GM23248 (cell line): ENCODE data around the gene RNPS1. TPM values are rescaled to one million over a fixed set of nuclear protein-coding genes. Genes with fewer than 3 reads are reported as not detected.

ENCODE experiments used
- DNase-seq: peaks from one replicate; pipeline ENCODE4 v3.0.0-alpha.2; 2015
- H2AFZ ChIP-seq: fragments of 200-600 bp; sonication (generic); 2 replicates; pipeline ENCODE4 v1.6.1; 2016; ENCODE audit warnings: antibody characterized with exemption
- H3F3A ChIP-seq: fragments of 200-600 bp; sonication (generic); 2 replicates; pipeline ENCODE4 v1.6.1; 2016; ENCODE audit warnings: mild to moderate bottlenecking, antibody characterized with exemption, mixed run types; ENCODE audit not compliant: insufficient read depth
- H3K27ac ChIP-seq: fragments of 200-600 bp; sonication (generic); 2 replicates; pipeline ENCODE4 v1.5.1; 2016; ENCODE audit warnings: mild to moderate bottlenecking
- H3K27me3 ChIP-seq: fragments of 200-600 bp; sonication (generic); replicated peaks from 2 replicates; pipeline ENCODE4 v1.6.1; 2016; ENCODE audit warnings: mild to moderate bottlenecking; ENCODE audit not compliant: insufficient read depth
- H3K36me3 ChIP-seq: fragments of 200-600 bp; sonication (generic); 2 replicates; pipeline ENCODE4 v1.6.1; 2016; ENCODE audit warnings: low read depth, mild to moderate bottlenecking
- H3K4me1 ChIP-seq: fragments of 200-600 bp; sonication (generic); 2 replicates; pipeline ENCODE4 v1.6.1; 2016; ENCODE audit warnings: mild to moderate bottlenecking; ENCODE audit not compliant: insufficient read depth
- H3K4me2 ChIP-seq: fragments of 200-600 bp; sonication (generic); one replicate; pipeline ENCODE4 v1.6.1; 2016; ENCODE audit warnings: mild to moderate bottlenecking; ENCODE audit not compliant: unreplicated experiment
- H3K4me3 ChIP-seq: fragments of 200-600 bp; sonication (generic); 2 replicates; pipeline ENCODE4 v1.5.1; 2016; ENCODE audit warnings: mild to moderate bottlenecking
- H3K79me2 ChIP-seq: fragments of 200-600 bp; sonication (generic); 2 replicates; pipeline ENCODE4 v1.6.1; 2016; ENCODE audit warnings: mild to moderate bottlenecking; ENCODE audit not compliant: insufficient read depth
- H3K9ac ChIP-seq: fragments of 200-600 bp; sonication (generic); 2 replicates; pipeline ENCODE4 v1.6.1; 2016; ENCODE audit warnings: mild to moderate bottlenecking
- H3K9me2 ChIP-seq: fragments of 200-600 bp; sonication (generic); 2 replicates; pipeline ENCODE4 v1.6.1; 2016; ENCODE audit warnings: mixed run types, mild to moderate bottlenecking, moderate library complexity; ENCODE audit not compliant: insufficient read depth
- H3K9me3 ChIP-seq: fragments of 200-600 bp; sonication (generic); one replicate; pipeline ENCODE4 v1.6.1; 2017; ENCODE audit warnings: low read depth
- H4K20me1 ChIP-seq: fragments of 200-600 bp; sonication (generic); 2 replicates; pipeline ENCODE4 v1.6.0; 2016; ENCODE audit not compliant: insufficient read depth
- EZH2 ChIP-seq: fragments of 200-600 bp; sonication (generic); IDR thresholded peaks from 2 replicates; pipeline ENCODE4 v1.6.1; 2018; ENCODE audit warnings: antibody characterized with exemption, mild to moderate bottlenecking; ENCODE audit not compliant: insufficient read depth, poor library complexity, severe bottlenecking
- EZH2phosphoT487 ChIP-seq: fragments of 200-600 bp; sonication (generic); IDR thresholded peaks from 2 replicates; pipeline ENCODE4 v1.6.1; 2018; ENCODE audit warnings: antibody characterized with exemption, moderate library complexity, mild to moderate bottlenecking, low read depth; ENCODE audit not compliant: insufficient read depth
- WGBS, 2 experiments: methylation state at CpG; one replicate each; pipeline ENCODE4 v1.1.6; 2015 to 2017; ENCODE audit warnings: low lambda C conversion rate in 2 of 2, low coverage in 1 of 2; ENCODE audit errors: missing lambda C conversion rate in 2 of 2; 5-methylcytosine and 5-hydroxymethylcytosine counted together
- in situ Hi-C: fragments of 300-500 bp; cut with MboI; formaldehyde crosslinking; loops from 2 replicates; pipeline ENCODE4 v1.15.0; 2020
- polyA plus RNA-seq: library from polyadenylated mRNA; unstranded; fragments of >200 nt; fragmentation: Nextera tagmentation; extraction: Ambion mirVana; gene quantifications from 2 replicates; pipeline ENCODE4 v1.2.1, GENCODE V29; 2016
- total RNA-seq: library from RNA; depleted of rRNA; stranded (reverse); fragments of >200 nt; shearing (Covaris generic); gene quantifications from 2 replicates; pipeline ENCODE4 v1.2.3, GENCODE V29; 2014; rRNA removed

RNPS1 gene, protein sequence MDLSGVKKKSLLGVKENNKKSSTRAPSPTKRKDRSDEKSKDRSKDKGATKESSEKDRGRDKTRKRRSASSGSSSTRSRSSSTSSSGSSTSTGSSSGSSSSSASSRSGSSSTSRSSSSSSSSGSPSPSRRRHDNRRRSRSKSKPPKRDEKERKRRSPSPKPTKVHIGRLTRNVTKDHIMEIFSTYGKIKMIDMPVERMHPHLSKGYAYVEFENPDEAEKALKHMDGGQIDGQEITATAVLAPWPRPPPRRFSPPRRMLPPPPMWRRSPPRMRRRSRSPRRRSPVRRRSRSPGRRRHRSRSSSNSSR
- total RNA-seq (104 and 115 TPM in 2 replicates), polyA plus RNA-seq (176 and 181 TPM in 2 replicates)

DNA sequence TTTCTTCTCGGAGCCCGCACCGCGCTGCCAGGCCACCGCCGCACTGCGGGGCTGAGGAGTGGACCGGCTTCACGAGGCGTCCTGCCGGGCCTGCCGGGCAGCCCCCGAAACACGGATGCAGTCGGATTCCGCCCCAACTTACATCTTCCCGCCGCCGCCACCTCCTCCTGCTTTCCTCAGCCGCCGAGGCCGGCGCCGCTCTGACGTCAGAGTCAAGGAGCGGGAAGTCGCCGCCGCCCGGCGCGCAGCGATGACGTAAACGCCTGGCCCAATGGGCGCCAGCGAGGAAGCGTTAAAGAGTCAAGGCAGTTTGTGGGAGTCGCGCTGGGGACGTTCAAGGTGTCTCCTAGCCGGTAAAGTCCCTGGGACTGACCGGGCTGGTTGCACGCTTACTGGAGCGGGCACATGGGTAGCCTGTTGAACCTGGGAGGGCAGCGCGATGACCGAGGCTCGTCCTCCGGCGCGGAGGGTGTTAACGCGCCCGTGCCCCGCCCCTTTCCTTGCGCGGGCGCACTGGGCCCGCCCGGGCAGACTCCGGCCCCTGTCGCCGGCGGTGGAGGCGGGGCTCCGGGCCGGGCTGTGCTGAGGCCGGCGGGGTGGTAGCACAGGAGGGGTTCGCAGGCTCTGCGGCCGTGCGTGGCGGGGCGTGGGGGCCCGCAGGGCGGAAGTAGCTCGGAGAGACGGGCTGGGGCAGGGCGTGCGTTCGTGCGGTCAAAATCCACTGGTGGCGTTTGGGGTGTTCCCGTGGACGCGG lies at the start of gene RNPS1:
Gene RNPS1, minus strand, starts transcription at position 214 of the 754 bp plus-strand sequence. CDS start 3,483 bp downstream, outside the sequence.
- whole genome bisulfite sequencing, 2 experiments: 1% methylated on average over 67 to 77 of the region's 88 CpGs
- H4K20me1 ChIP-seq: peaks cover 21% of the 10 kb centered on the region; the same call in 1 of the 2 replicates

DNA sequence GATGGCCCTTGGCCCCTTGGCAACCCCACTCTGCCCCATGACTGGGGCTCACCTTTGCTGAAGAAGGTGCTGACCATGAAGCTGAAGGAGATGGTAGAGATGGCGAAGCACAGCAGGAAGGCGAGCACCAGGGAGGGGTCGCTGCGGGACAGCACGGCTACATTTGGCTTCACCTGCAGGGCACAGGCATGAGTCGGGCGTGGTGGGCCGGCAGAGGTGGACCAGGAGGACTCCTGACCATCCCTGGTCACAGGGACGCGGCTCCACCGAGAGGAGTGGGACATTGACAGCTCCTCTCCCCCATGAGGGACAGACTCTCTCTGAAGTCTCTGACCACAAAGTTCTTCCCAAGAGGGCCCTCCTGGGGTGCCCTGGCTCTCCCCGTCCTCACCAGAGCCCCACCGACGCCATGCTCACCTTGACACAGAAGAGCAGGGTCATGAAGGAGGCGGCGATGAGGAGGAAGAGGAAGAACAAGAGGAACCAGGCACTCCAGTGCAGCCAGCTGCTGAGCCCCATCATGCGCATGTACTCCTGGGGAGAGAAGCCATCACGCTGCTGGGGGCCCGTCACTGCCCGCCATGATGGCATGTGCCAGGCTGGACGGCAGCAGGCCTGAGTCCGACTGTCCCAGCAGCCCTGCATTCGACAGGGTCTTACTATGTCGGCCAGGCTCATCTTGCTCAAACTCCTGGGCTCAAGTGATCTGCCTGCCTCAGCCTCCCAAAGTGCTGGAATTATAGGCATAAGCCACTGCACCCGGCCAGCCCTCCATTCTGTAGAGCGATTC lies 49.5 kb upstream of the RNPS1 start:
- Histone ChIP-seq H4K20me1 (no peaks in the 10 kb centered on the region), H3K27me3 (no peaks in the 10 kb centered on the region), H3F3A (no peaks in the 10 kb centered on the region), H3K9me3 (no peaks in the 10 kb centered on the region), H3K27ac (no peak overlapping the region), H3K4me2 (no peak overlapping the region), H3K9me2 (no peaks in the 10 kb centered on the region), H3K4me3 (no peak overlapping the region), H2AFZ (no peak overlapping the region), H3K36me3 (no peaks in the 10 kb centered on the region), H3K79me2 (no peaks in the 10 kb centered on the region), H3K9ac (no peak overlapping the region), H3K4me1 (no peaks in the 10 kb centered on the region)
- DNase-seq: no peak
- TF ChIP-seq EZH2phosphoT487 (no peak), EZH2 (no peak)
- 81% methylated on average over 26 of the region's 26 CpGs for WGBS, 2 experiments
- in situ Hi-C loops: no loop called here

More for the DNA sequence above, at the start of gene RNPS1:
- Histone ChIP-seq H3K36me3 (peaks cover 8% of the 10 kb centered on the region; the same call in 1 of the 2 replicates), H3K9me2 (no peaks in the 10 kb centered on the region), H3K4me2 (peak within 1 kb of the TSS; percentile 99), H3K79me2 (peaks cover 78% of the 10 kb centered on the region), H3K27me3 (no peaks in the 10 kb centered on the region), H3K27ac (peak within 1 kb of the TSS; percentile 90), H3K9me3 (no peaks in the 10 kb centered on the region), H3K4me3 (peak within 1 kb of the TSS; percentile 79), H2AFZ (peak within 1 kb of the TSS; percentile 82), H3F3A (peaks cover 7% of the 10 kb centered on the region; the same call in 1 of the 2 replicates), H3K9ac (peak within 1 kb of the TSS; percentile 91), H3K4me1 (peaks cover 17% of the 10 kb centered on the region)
- in situ Hi-C loops: no loop called here
- peak; percentile 97 for DNase-seq
- TF ChIP-seq EZH2phosphoT487 (no peak), EZH2 (no peak)

DNA sequence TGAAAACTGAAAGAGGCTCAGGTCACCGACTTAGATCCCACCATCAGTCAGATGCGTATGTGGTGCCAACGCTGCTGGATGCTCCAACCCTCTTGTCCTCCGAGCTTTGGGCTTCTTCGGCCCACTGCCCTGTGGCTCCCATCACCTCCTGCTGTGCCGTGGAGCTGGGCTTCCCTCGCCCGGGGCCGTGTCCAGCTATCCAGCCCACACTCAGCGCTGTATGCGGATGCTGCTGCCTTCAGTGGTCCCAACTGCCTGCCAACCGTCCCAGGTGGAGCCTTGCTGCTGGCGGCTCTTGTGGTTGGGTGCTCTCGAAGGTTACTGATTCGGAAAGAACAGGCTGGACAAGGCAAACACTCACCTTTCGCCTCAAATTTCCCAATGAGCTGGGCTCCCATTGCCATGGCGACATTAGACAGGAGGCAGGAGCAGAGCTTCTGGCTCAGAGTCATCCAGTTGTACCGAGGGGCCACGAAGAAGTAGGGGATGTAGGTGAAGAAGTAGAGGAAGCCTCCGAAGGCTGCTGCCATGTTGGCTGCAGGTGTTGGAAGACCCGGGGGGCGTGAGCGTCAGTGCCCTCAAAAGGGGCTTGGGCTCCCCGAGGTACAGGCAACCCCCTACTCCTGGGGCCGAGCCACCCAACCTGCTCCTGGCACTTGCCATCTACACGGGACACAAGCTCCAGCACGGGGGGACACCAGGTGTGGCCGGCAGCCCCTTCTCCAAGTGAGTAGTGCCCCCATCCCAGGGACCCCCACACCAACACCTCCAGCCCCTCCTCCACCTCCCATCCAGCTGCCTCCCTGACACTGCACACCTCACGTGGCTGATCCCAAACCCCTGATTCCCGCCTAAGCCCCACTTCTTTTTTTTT lies 40.4 kb upstream of the RNPS1 start:
- in situ Hi-C loops: no loop called here
- H3K9ac ChIP-seq: no peak overlapping the region
- H3K4me1 ChIP-seq: no peaks in the 10 kb centered on the region
- no peak overlapping the region for H3K27ac ChIP-seq
- H3K4me2 ChIP-seq: no peak overlapping the region
- TF ChIP-seq EZH2 (no peak), EZH2phosphoT487 (no peak)
- no peak for DNase-seq
- 76 to 84% methylated on average over 24 to 29 of the region's 30 CpGs for WGBS, 2 experiments
- H3K4me3 ChIP-seq: no peak overlapping the region
- no peaks in the 10 kb centered on the region for H3K9me2 ChIP-seq
- H3K36me3 ChIP-seq: no peaks in the 10 kb centered on the region
- no peaks in the 10 kb centered on the region for H3F3A ChIP-seq
- H4K20me1 ChIP-seq: no peaks in the 10 kb centered on the region
- no peaks in the 10 kb centered on the region; the same call in 1 of the 2 replicates for H3K27me3 ChIP-seq
- H3K79me2 ChIP-seq: no peaks in the 10 kb centered on the region
- no peaks in the 10 kb centered on the region for H3K9me3 ChIP-seq
- H2AFZ ChIP-seq: no peak overlapping the region

DNA sequence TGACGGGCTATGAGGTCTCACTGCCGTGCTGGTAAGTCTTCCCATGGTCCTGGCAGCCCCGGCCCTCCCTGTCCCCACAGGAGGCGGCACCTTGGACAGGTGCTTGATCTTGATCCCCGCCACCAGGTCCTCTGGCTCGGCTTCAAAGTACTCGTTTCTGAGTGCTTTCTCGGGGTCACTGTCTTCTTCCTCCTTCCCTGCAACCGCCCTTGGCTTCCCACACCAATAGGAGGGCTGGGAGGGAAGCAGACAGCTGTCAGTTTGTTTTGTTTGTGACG lies 31.9 kb upstream of the RNPS1 start:
- no peak for TF ChIP-seq EZH2
- Histone ChIP-seq H3F3A (no peaks in the 10 kb centered on the region), H3K9ac (no peak overlapping the region), H2AFZ (no peak overlapping the region), H3K4me2 (no peak overlapping the region), H3K79me2 (no peaks in the 10 kb centered on the region), H3K27ac (no peak overlapping the region), H3K36me3 (no peaks in the 10 kb centered on the region), H3K4me3 (no peak overlapping the region), H3K9me2 (no peaks in the 10 kb centered on the region), H3K9me3 (no peaks in the 10 kb centered on the region), H4K20me1 (no peaks in the 10 kb centered on the region), H3K4me1 (no peaks in the 10 kb centered on the region), H3K27me3 (no peaks in the 10 kb centered on the region)
- in situ Hi-C loops: loop anchor here (10.0 kb wide), 1 partner anchor 55 kb away; no protein-coding TSS in a partner anchor
- 56 to 63% methylated on average over 10 of the region's 10 CpGs for WGBS, 2 experiments
- DNase-seq: no peak
